Astrocyte (in vitro differentiated cells and primary cell): ENCODE measurements around the gene LASP1NB.

ENCODE experiments used
- EZH2 ChIP-seq: IDR thresholded peaks from 2 replicates; pipeline ENCODE4 v1.6.1; 2012; ENCODE audit warnings: mild to moderate bottlenecking, low read length, inconsistent platforms; ENCODE audit not compliant: insufficient read depth
- TF ChIP-seq, protein P1 (sequence below): IDR thresholded peaks from 2 replicates; pipeline ENCODE4 v1.5.1; 2011; ENCODE audit warnings: low read depth, mild to moderate bottlenecking, inconsistent platforms, low read length, moderate library complexity; ENCODE audit not compliant: insufficient read depth

DNA sequence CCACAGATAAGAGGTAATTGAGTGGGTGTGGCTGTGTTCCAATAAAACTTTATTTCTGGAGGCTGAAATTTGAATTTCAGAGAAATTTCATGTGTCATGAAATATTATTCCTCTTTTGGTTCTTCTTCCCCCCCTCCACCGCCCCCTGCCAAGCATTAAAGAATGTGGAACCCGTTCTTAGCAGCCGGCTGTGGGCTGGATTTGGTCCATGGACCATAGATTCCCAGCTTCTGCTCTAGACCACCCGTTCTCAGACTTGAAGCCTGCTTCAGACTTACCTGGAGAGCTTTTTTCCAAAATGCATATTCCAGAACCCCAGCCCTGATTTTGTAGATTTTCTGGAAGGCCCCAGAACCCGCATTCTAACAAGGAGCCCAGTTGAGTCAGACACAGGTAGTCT lies 15.1 kb upstream of the LASP1NB start:
- TF ChIP-seq, protein P1, sequence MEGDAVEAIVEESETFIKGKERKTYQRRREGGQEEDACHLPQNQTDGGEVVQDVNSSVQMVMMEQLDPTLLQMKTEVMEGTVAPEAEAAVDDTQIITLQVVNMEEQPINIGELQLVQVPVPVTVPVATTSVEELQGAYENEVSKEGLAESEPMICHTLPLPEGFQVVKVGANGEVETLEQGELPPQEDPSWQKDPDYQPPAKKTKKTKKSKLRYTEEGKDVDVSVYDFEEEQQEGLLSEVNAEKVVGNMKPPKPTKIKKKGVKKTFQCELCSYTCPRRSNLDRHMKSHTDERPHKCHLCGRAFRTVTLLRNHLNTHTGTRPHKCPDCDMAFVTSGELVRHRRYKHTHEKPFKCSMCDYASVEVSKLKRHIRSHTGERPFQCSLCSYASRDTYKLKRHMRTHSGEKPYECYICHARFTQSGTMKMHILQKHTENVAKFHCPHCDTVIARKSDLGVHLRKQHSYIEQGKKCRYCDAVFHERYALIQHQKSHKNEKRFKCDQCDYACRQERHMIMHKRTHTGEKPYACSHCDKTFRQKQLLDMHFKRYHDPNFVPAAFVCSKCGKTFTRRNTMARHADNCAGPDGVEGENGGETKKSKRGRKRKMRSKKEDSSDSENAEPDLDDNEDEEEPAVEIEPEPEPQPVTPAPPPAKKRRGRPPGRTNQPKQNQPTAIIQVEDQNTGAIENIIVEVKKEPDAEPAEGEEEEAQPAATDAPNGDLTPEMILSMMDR, result no peak
- no peak for TF ChIP-seq EZH2
